ENCODE measurements around the gene RNF157. TPM values are rescaled to one million over a fixed set of nuclear protein-coding genes. Genes with fewer than 3 reads are reported as not detected.
A peak's percentile ranks its signal among the peaks of the same experiment; 100 is the strongest.
"Not testable (repeated sequence)": the region's sequence is repeated elsewhere in the genome, so short reads cannot be mapped to it uniquely, and the experiment has no call there.

The RNF157 gene
- total RNA-seq, 4 donors from 2014 or later = 32.5 to 164 (median 54.8) TPM

DNA sequence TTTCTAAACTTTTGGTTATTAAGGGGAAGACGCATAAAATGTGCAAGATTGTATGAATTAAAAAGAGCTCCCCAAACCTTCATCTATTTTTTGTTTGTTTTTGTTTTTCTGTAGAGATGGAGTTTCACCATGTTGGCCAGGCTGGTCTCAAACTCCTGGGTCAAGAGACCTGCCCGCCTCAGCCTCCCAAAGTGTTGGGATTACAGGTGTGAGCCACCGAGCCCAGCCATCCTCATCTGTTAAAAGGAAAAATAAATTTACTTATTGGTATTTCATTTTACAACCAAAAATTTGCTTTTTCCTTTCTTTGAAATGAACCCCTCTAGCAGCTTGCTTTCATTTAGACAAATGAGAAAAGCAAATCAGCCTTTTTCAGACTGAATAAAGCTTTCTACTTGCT, 23.2 kb downstream of the RNF157 start:
- TF ChIP-seq, protein P1, sequence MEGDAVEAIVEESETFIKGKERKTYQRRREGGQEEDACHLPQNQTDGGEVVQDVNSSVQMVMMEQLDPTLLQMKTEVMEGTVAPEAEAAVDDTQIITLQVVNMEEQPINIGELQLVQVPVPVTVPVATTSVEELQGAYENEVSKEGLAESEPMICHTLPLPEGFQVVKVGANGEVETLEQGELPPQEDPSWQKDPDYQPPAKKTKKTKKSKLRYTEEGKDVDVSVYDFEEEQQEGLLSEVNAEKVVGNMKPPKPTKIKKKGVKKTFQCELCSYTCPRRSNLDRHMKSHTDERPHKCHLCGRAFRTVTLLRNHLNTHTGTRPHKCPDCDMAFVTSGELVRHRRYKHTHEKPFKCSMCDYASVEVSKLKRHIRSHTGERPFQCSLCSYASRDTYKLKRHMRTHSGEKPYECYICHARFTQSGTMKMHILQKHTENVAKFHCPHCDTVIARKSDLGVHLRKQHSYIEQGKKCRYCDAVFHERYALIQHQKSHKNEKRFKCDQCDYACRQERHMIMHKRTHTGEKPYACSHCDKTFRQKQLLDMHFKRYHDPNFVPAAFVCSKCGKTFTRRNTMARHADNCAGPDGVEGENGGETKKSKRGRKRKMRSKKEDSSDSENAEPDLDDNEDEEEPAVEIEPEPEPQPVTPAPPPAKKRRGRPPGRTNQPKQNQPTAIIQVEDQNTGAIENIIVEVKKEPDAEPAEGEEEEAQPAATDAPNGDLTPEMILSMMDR (IDR thresholded peaks at IDR 0.05) = no peak
- TF ChIP-seq EP300 (IDR thresholded peaks at IDR 0.05; ENCODE audit: low read depth) = no peak
- no peak for TF ChIP-seq POLR2AphosphoS5 (IDR thresholded peaks at IDR 0.05)
- no peak for TF ChIP-seq POLR2A (IDR thresholded peaks at IDR 0.05)
- Histone ChIP-seq H3K4me1 (peaks cover 0 to 12% (median 5%) of the 10 kb centered on the region in 4 donors), H3K27ac (no peak overlapping the region), H3K4me3 (no peak overlapping the region), H3K36me3 (no peaks in the 10 kb centered on the region), H3K9me3 (no peaks in the 10 kb centered on the region), H3K27me3 (no peaks in the 10 kb centered on the region)
- in situ Hi-C loops (cut with MboI; ENCODE audit: low pct_ligation_motif_present in 1 of 4, low pct_unique_long_range_greater_than_20kb in 1 of 4, low sequenced_read_pairs in 3 of 4) = no loop called here
- DNase-seq = no peak
- WGBS, 2 donors (ENCODE audit: low coverage in 1 of 2) = 97 to 98% methylated on average over 3 of the region's 3 CpGs
- intact Hi-C loops (cut with DNase I; ENCODE audit: low total_unique reads) = no loop called here

DNA sequence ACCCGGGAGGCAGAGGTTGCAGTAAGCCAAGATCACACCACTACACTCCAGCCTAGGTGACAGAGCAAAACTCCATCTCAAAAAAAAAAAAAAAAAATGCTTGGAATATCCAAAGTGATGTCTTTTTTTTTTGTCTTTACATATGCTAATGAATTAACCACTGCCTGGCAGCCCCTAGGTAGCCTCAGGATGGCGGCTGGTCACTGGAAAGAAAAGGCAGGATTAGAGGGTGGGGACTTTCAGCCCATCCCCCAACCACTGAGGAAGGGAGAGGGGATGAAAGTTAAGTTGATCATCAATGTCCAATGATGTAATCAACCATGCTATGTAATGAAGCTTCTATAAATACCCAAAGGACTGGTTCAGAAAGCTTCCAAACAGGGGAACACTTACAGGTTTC, 26.8 kb downstream of the RNF157 start:
- Histone ChIP-seq H3K4me3 (no peak overlapping the region), H3K4me1 (no peaks in the 10 kb centered on the region), H3K27me3 (no peaks in the 10 kb centered on the region), H3K36me3 (no peaks in the 10 kb centered on the region), H3K9me3 (no peaks in the 10 kb centered on the region), H3K27ac (no peak overlapping the region)
- intact Hi-C loops (cut with DNase I; ENCODE audit: low total_unique reads) (no loop called here), in situ Hi-C loops (cut with MboI; ENCODE audit: low pct_ligation_motif_present in 1 of 4, low pct_unique_long_range_greater_than_20kb in 1 of 4, low sequenced_read_pairs in 3 of 4) (no loop called here)
- no peak for DNase-seq
- TF ChIP-seq EP300 (IDR thresholded peaks at IDR 0.05; ENCODE audit: low read depth) = no peak
- WGBS, 2 donors (ENCODE audit: low coverage in 1 of 2) = 88 to 92% methylated on average over 2 of the region's 2 CpGs

DNA sequence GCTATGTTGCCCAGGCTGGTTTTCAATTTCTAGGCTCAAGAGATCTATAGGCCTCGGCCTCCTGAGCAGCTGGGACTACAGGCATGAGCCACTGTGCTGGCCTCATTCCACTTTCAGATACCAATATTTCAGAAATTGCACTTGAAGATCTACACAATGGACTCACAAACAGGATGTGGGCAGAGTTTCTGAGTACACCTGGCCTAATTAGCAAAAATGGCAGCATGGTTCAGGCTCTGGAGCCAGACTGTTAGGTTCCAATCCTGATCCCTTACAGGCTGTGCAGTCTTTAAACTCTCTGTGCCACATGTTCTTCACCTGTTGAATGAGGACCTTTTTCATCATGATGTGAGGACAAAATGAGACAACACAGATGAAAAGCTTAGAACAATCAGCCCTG, 32.2 kb downstream of the RNF157 start:
- H3K4me1 ChIP-seq = peaks cover 0 to 10% (median 0%) of the 10 kb centered on the region in 4 donors
- no peak overlapping the region for H3K4me3 ChIP-seq
- H3K27ac ChIP-seq = no peak overlapping the region
- 67% methylated on average over 1 of the region's 1 CpG; no CpG with 5 or more reads in 1 of the 2 donors for WGBS, 2 donors (ENCODE audit: low coverage in 1 of 2)
- no peak for DNase-seq
- no peaks in the 10 kb centered on the region for H3K36me3 ChIP-seq
- no peaks in the 10 kb centered on the region for H3K27me3 ChIP-seq
- intact Hi-C loops (cut with DNase I; ENCODE audit: low total_unique reads) (no loop called here), in situ Hi-C loops (cut with MboI; ENCODE audit: low pct_ligation_motif_present in 1 of 4, low pct_unique_long_range_greater_than_20kb in 1 of 4, low sequenced_read_pairs in 3 of 4) (no loop called here)
- no peaks in the 10 kb centered on the region for H3K9me3 ChIP-seq
- no peak for TF ChIP-seq EP300 (IDR thresholded peaks at IDR 0.05; ENCODE audit: low read depth)
- TF ChIP-seq, protein P1 (IDR thresholded peaks at IDR 0.05) = no peak
- no peak for TF ChIP-seq POLR2A (IDR thresholded peaks at IDR 0.05)
- no peak for TF ChIP-seq POLR2AphosphoS5 (IDR thresholded peaks at IDR 0.05)

DNA sequence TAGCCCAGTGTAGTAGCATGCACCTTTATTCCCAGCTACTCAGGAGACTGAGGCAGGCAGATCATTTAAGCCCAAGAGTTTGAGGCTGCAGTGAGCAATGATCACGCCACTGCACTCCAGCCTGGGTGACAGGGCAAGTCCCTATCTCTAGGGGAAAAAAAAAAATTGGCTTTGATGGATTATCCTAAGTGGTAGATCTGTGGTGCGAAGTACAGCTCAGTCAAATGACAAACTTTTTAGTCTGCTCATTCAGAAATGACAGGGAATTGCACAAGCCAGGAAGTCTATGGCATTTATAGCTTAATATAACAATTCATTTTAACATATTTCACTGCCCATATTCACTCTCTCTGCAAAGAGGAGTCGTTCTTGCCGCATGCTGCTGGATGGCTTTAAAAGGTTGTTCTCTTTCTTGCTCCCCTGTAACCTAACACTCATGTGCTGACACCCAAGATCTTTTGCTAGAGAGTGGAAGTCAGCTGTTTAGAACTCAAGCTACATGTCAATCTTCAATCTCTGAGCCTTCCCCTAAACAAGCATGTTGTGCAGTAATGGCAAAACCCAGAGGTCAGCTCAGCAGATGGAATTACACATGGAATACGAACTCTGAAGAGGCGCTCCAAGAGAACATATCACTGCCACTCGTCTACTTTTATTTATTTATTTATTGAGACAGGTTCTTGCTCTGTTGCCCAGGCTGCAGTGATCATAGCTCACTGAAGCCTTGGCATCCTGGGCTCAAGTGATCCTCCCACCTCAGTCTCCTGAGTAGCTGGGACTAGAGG, 32.8 kb downstream of the RNF157 start:
- WGBS, 2 donors (ENCODE audit: low coverage in 1 of 2) = 76 to 84% methylated on average over 3 to 7 of the region's 7 CpGs
- no peaks in the 10 kb centered on the region for H3K27me3 ChIP-seq
- H3K36me3 ChIP-seq = no peaks in the 10 kb centered on the region
- H3K4me1 ChIP-seq = peaks cover 0 to 10% (median 0%) of the 10 kb centered on the region in 4 donors
- intact Hi-C loops (cut with DNase I; ENCODE audit: low total_unique reads) (no loop called here), in situ Hi-C loops (cut with MboI; ENCODE audit: low pct_ligation_motif_present in 1 of 4, low pct_unique_long_range_greater_than_20kb in 1 of 4, low sequenced_read_pairs in 3 of 4) (no loop called here)
- no peak for TF ChIP-seq EP300 (IDR thresholded peaks at IDR 0.05; ENCODE audit: low read depth)
- TF ChIP-seq POLR2AphosphoS5 (IDR thresholded peaks at IDR 0.05) = no peak
- TF ChIP-seq, protein P1 (IDR thresholded peaks at IDR 0.05) = no peak
- TF ChIP-seq POLR2A (IDR thresholded peaks at IDR 0.05) = no peak
- H3K27ac ChIP-seq = peak overlapping the region in 2 of 4 donors; percentile 24 to 50
- no peak overlapping the region for H3K4me3 ChIP-seq
- no peaks in the 10 kb centered on the region for H3K9me3 ChIP-seq
- no peak for DNase-seq

DNA sequence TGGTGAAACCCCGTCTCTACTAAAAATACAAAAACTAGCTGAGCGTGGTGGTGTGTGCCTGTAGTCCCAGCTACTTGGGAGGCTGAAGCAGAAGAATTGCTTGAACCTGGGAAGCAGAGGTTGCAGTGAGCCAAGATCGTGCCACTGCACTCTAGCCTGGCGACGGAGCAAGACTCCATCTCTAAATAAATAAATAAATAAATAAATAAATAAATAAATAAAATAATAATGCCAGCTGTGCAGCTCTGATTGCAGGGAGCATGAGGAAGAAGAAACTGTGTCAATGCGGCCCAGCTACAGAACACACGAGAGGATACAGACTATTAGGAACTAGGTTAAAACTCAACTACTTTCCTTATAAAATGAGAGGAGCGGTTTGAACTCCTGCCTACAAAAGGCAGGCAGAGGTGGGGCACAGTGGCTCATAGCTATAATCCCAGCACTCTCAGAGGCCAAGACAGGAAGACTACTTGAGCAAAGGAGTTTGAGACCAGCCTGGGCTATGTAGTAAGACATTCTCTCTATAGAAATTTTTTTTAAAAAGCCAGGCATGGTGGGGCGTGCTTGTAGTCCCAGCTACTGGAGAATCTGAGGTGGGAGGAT, 34.6 kb downstream of the RNF157 start:
- intact Hi-C loops (cut with DNase I; ENCODE audit: low total_unique reads); in situ Hi-C loops (cut with MboI; ENCODE audit: low pct_ligation_motif_present in 1 of 4, low pct_unique_long_range_greater_than_20kb in 1 of 4, low sequenced_read_pairs in 3 of 4); H3K4me3 ChIP-seq; H3K9me3 ChIP-seq; H3K36me3 ChIP-seq; H3K27me3 ChIP-seq; DNase-seq: not testable (repeated sequence)
- H3K27ac ChIP-seq = peak overlapping the region in 1 of 4 donors; percentile 6
- WGBS, 2 donors (ENCODE audit: low coverage in 1 of 2) = 84 to 93% methylated on average over 7 to 9 of the region's 9 CpGs
- H3K4me1 ChIP-seq = peaks cover 0 to 10% (median 0%) of the 10 kb centered on the region in 4 donors

Data from transverse colon (tissue), 4 donors.